Heart right ventricle (tissue), 16 donors: Measurements from ENCODE around the gene TRPM5. TPM values are rescaled to one million over a fixed set of nuclear protein-coding genes. Genes with fewer than 3 reads are reported as not detected.

Experiments used
- ATAC-seq, 8 donors: fragments of 200-7000 bp; cut with Tn5 transposase; one replicate each; pipeline ENCODE4 v1.9.1; 2020; ENCODE audit warnings: mild to moderate bottlenecking in 8 of 8, moderate library complexity in 8 of 8, moderate number of reproducible peaks in 1 of 8
- DNase-seq, 2 donors: peaks; one replicate each; pipeline ENCODE4 v3.0.0-alpha.2; 2020
- H3K27ac ChIP-seq, 10 donors: fragments of 200-600 bp; sonication (generic) in 2 of 10; one replicate each; pipeline versions ENCODE4 v1.5.0 to v1.8.0; 2020 to 2022; ENCODE audit warnings: mild to moderate bottlenecking in 3 of 10
- H3K27me3 ChIP-seq, 7 donors: fragments of 200-600 bp; one replicate each; pipeline ENCODE4 v1.8.0; 2021 to 2022; ENCODE audit warnings: mild to moderate bottlenecking in 2 of 7
- H3K36me3 ChIP-seq, 9 donors: fragments of 200-600 bp; sonication (generic) in 1 of 9; one replicate each; pipeline versions ENCODE4 v1.5.0 to v1.8.0; 2020 to 2022; ENCODE audit warnings: mild to moderate bottlenecking in 2 of 9
- H3K4me1 ChIP-seq, 9 donors: fragments of 200-600 bp; sonication (generic) in 1 of 9; one replicate each; pipeline versions ENCODE4 v1.5.0 to v1.8.0; 2020 to 2022; ENCODE audit warnings: mild to moderate bottlenecking in 4 of 9
- H3K4me3 ChIP-seq, 10 donors: fragments of 200-600 bp; sonication (generic) in 2 of 10; one replicate each; pipeline versions ENCODE4 v1.5.0 to v1.8.0; 2020 to 2022; ENCODE audit warnings: mild to moderate bottlenecking in 7 of 10, moderate library complexity in 2 of 10
- H3K9me3 ChIP-seq, 11 donors: fragments of 200-600 bp in 10 of 11; sonication (generic) in 2 of 11; one replicate each; pipeline versions ENCODE4 v1.5.0 to v1.8.0; 2013 to 2022; ENCODE audit warnings: mild to moderate bottlenecking in 2 of 11, control low read depth in 1 of 11, moderate library complexity in 1 of 11
- WGBS, 2 donors: extraction: QIAGEN DNeasy Blood & Tissue Kit; methylation state at CpG; one replicate each; pipeline ENCODE4 v1.1.7; 2013; ENCODE audit warnings: inconsistent platforms in 1 of 2; 5-methylcytosine and 5-hydroxymethylcytosine counted together
- intact Hi-C, 10 donors: fragments of 100-400 bp; cut with DNase I; formaldehyde crosslinking; loops; one replicate each; pipeline versions ENCODE4 v1.11.1 to v1.14.2; 2022
- polyA plus RNA-seq, 2 donors: library from polyadenylated mRNA; stranded (reverse); fragments of 200-250 nt; gene quantifications; one replicate each; pipeline ENCODE4 v1.2.3, GENCODE V29; 2013
- total RNA-seq, 10 donors: library from RNA; stranded (reverse); fragmentation: NEBNext Ultra II Directional in 3 of 10; extraction: Animal tissue kit (Norgen Biotek cat#: 25700) in 3 of 10; gene quantifications; one replicate each; pipeline versions ENCODE4 v1.2.1 to v1.2.4, GENCODE V29; 2021 to 2023
- TF ChIP-seq, protein P1 (sequence below), 9 donors: fragments of 200-600 bp; sonication (generic) in 2 of 9; IDR thresholded peaks; one replicate each; pipeline versions ENCODE4 v1.5.0 to v1.8.0; 2021 to 2022; ENCODE audit warnings: antibody characterized with exemption in 9 of 9, mild to moderate bottlenecking in 5 of 9, moderate library complexity in 1 of 9
- donor health status: Arrhythmogenic right ventricular cardiomyopathy.
- donor health status: ischemic (EF 13 %, LVEDD 7.1; RV severe dilation, severe dysfunction).
- donor health status: healthy with polysubstance abuse.
- donor health status: DM: no; HTN: yes; CAD: no.
- donor health status: DM: no; HTN: no; CAD: no.
- donor health status: ischemic (EF 25% LVEDD 6.9; RV normal size, moderate dysfunction).
- donor health status: ischemic (EF 25% LVEDD 5.7; RV mildly dilated, moderate dysfunction).
- donor health status: healthy.
- donor health status: DM: yes; HTN: yes; CAD: no.
- donor health status: Ischemic cardiomyopathy.
- donor health status: ischemic (EF 35%, LVEDD 5.7; RV mildly dilated, moderate dysfunction).
- donor health status: nonischemic (EF 11% LVEDD 7.7; RV severe dilation, severe dysfunction).
- donor health status: DM: yes; HTN: yes; CAD: no.
- donor health status: PGD.
- donor health status: ischemic (EF 29% LVEDD 5.4; RV normal size, mild dysfunction).
- donor health status: nonischemic (EF 23%, LVEDD 6.1; RV moderate dilation, normal function).

The TRPM5 gene
- total and polyA plus RNA-seq, 12 donors = not detected

DNA sequence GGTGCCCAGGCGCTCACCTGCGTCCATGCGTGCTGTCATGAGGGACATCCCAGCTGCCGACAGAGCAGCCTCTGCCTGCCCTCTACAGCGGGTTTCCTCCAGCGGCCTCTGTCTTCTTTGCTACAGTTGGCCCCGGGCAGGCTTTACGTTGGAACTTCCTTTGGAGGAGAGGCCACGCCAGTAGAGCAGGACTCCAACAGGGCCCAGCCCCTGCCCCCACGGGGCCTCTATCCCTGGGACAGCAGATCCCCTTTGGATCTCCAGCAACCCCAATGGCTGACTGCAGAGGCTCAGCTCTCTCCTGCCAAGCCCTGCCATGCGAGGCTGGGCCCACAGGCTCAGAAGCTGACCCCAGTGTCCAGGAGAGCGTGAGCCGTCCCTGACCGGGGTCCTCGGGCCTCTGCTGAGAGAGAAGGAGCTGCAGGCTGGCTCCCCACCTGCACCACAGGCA lies 12.1 kb downstream of the TRPM5 start:
- no peaks in the 10 kb centered on the region for H3K9me3 ChIP-seq
- whole genome bisulfite sequencing, 2 donors = 72 to 80% methylated on average over 15 of the region's 15 CpGs
- no peak overlapping the region for H3K27ac ChIP-seq
- H3K4me1 ChIP-seq = no peaks in the 10 kb centered on the region
- ATAC-seq (no peak), DNase-seq (peak in 1 of 2 donors; percentile 10)
- H3K4me3 ChIP-seq = no peak overlapping the region
- H3K27me3 ChIP-seq = peaks cover 0 to 9% (median 3%) of the 10 kb centered on the region in 7 donors
- no peaks in the 10 kb centered on the region for H3K36me3 ChIP-seq
- intact Hi-C loops = loop anchor here in 1 of 10 donors (5.0 kb wide), 1 partner anchor 465 kb away; no protein-coding TSS in a partner anchor
- TF ChIP-seq, protein P1, sequence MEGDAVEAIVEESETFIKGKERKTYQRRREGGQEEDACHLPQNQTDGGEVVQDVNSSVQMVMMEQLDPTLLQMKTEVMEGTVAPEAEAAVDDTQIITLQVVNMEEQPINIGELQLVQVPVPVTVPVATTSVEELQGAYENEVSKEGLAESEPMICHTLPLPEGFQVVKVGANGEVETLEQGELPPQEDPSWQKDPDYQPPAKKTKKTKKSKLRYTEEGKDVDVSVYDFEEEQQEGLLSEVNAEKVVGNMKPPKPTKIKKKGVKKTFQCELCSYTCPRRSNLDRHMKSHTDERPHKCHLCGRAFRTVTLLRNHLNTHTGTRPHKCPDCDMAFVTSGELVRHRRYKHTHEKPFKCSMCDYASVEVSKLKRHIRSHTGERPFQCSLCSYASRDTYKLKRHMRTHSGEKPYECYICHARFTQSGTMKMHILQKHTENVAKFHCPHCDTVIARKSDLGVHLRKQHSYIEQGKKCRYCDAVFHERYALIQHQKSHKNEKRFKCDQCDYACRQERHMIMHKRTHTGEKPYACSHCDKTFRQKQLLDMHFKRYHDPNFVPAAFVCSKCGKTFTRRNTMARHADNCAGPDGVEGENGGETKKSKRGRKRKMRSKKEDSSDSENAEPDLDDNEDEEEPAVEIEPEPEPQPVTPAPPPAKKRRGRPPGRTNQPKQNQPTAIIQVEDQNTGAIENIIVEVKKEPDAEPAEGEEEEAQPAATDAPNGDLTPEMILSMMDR (IDR thresholded peaks at IDR 0.05) = no peak

DNA sequence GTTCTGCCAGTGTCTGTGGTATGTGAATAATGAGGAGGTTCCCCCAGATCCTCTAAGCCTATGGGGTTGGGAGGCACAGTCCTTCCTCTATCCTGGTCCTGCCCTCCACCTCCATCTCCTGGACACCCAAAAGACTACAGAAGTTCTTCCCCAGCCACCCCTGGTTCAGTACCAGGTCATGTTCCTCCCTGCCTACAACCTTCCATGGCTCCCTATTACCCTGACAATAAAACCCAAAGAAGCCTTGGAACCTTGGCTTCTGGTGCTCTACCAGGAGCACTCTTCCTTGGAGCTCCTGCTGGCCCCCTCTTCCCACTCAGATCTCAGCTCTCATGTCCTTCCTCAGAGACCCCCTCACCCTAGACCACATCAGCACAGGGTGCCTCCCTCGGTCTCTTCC lies 12.9 kb downstream of the TRPM5 start:
- WGBS, 2 donors = 89 to 90% methylated on average over 1 of the region's 1 CpG
- TF ChIP-seq, protein P1 (IDR thresholded peaks at IDR 0.05) = no peak
- intact Hi-C loops = loop anchor here in 1 of 10 donors (5.0 kb wide), 1 partner anchor 466 kb away; no protein-coding TSS in a partner anchor
- DNase-seq (no peak), ATAC-seq (no peak)
- Histone ChIP-seq H3K4me3 (no peak overlapping the region), H3K4me1 (no peaks in the 10 kb centered on the region), H3K27me3 (peaks cover 0 to 3% (median 0%) of the 10 kb centered on the region in 7 donors), H3K36me3 (no peaks in the 10 kb centered on the region), H3K9me3 (no peaks in the 10 kb centered on the region), H3K27ac (no peak overlapping the region)

DNA sequence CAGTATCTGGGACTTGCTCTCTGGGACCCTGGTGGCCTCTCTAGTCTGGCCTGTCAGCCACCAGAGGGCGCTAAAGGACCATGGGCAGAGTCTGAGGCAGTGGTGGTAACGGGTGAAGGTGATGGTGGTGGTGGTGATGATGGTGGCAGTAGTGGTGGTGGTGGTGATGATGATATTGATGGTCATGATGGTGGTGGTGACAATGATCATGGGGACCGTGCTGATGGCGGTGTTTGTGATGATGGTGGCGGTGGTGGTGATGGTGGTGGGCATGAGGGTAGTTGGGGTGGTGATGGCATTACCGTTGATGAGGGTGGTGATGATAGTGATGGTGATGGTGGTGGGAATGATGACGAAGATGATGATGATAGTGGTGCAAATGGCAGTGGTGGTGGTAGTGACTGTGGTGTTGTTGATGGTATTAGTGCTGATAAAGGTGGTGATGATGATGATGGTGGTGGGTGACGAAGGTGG lies 16.0 kb downstream of the TRPM5 start:
- no peaks in the 10 kb centered on the region for H3K4me1 ChIP-seq
- no peak overlapping the region for H3K4me3 ChIP-seq
- ATAC-seq = peak; percentile 74 to 90 (median 83)
- no peak overlapping the region for H3K27ac ChIP-seq
- no peaks in the 10 kb centered on the region for H3K9me3 ChIP-seq
- intact Hi-C loops = loop anchor here (1.0 to 5.0 kb wide), 6 partner anchors 102 to 464 kb away; partner anchors contain the start of gene CDKN1C (in 2 of the 10)
- no peaks in the 10 kb centered on the region for H3K36me3 ChIP-seq
- peak; percentile 78 to 79 for DNase-seq
- 51 to 64% methylated on average over 8 of the region's 8 CpGs for WGBS, 2 donors
- TF ChIP-seq, protein P1 (IDR thresholded peaks at IDR 0.05) = peak; percentile 73 to 90 (median 86)
- H3K27me3 ChIP-seq = peaks cover 0 to 5% (median 0%) of the 10 kb centered on the region in 7 donors

DNA sequence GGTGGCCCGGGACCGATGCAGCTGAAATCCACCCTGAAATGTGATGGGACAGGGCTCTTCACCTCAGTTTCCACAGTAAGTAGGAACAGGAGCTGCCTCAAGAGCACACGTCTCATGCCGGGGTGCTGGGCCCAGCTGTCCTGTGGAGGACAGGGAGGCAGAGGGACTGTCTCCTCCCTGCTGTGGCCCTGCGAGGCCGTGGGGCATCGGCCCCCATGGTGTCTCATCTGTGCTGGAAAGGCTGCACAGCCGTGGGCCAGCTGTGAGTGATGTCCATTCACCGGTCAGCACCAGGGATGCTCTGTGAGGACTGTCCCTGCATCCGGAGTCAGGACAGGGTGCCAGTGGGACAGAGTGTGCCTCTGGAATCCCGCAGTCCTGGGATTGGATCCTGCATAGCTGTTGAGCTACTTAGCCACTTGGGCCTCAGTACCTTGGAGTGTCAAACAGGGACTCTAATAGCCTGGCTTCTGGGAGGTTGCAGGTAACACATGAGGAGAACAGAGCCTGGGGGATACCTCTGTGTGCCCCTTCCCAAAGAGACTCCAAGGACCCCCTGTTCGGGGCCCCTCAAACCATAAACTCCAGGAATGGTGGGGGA lies 16.5 kb downstream of the TRPM5 start:
- DNase-seq (peak in 1 of 2 donors; percentile 8), ATAC-seq (peak in 2 of 8 donors; percentile 5 to 7)
- intact Hi-C loops = loop anchor here (1.0 to 5.0 kb wide), 6 partner anchors 103 to 464 kb away; partner anchors contain the start of gene CDKN1C (in 2 of the 10)
- H3K4me3 ChIP-seq = no peak overlapping the region
- WGBS, 2 donors = 65 to 71% methylated on average over 12 of the region's 12 CpGs
- H3K9me3 ChIP-seq = no peaks in the 10 kb centered on the region
- H3K36me3 ChIP-seq = no peaks in the 10 kb centered on the region
- H3K4me1 ChIP-seq = no peaks in the 10 kb centered on the region
- H3K27me3 ChIP-seq = peaks cover 0 to 5% (median 0%) of the 10 kb centered on the region in 7 donors
- H3K27ac ChIP-seq = no peak overlapping the region
- TF ChIP-seq, protein P1 (IDR thresholded peaks at IDR 0.05) = no peak
